SK-N-SH treated with all-trans-retinoic acid at 6 μM for 48 hours (cell line): ENCODE results near the gene LOC128125822.

ENCODE experiments used
- ATAC-seq: fragments of 200-7000 bp; cut with Tn5 transposase; 3 replicates; pipeline ENCODE4 v1.9.1; 2020; ENCODE audit warnings: mild to moderate bottlenecking, moderate library complexity
- ARNTL ChIP-seq: fragments of 450-650 bp; formaldehyde crosslinking; IDR thresholded peaks from 2 replicates; pipeline ENCODE4 v1.5.0; 2020; ENCODE audit warnings: low read depth, mild to moderate bottlenecking, moderate library complexity, borderline replicate concordance
- BACH2 ChIP-seq: fragments of 250-450 bp; sonication (Bioruptor Pico); IDR thresholded peaks from 2 replicates; pipeline ENCODE4 v1.9.0; 2021; ENCODE audit warnings: mild to moderate bottlenecking, borderline replicate concordance
- CSDC2 ChIP-seq: fragments of 250-450 bp; sonication (Bioruptor Pico); IDR thresholded peaks from 2 replicates; pipeline ENCODE4 v1.5.0; 2020; ENCODE audit warnings: mild to moderate bottlenecking, moderate library complexity
- ESRRG ChIP-seq: fragments of 250-450 bp; sonication (Bioruptor Pico); IDR thresholded peaks from 2 replicates; pipeline ENCODE4 v1.6.1; 2021; ENCODE audit warnings: mild to moderate bottlenecking
- GLIS3 ChIP-seq: fragments of 250-450 bp; sonication (Bioruptor Pico); IDR thresholded peaks from 2 replicates; pipeline ENCODE4 v1.5.0; 2020; ENCODE audit warnings: mild to moderate bottlenecking, moderate library complexity
- OSR1 ChIP-seq: fragments of 250-450 bp; sonication (Bioruptor Pico); IDR thresholded peaks from 2 replicates; pipeline ENCODE4 v1.8.0; 2022; ENCODE audit warnings: moderate library complexity, mild to moderate bottlenecking, inconsistent platforms
- PPARA ChIP-seq: fragments of 250-450 bp; sonication (Bioruptor Pico); IDR thresholded peaks from 2 replicates; pipeline ENCODE4 v1.5.0; 2020; ENCODE audit warnings: mild to moderate bottlenecking, borderline replicate concordance
- RARB ChIP-seq: fragments of 250-450 bp; sonication (Bioruptor Pico); IDR thresholded peaks from 2 replicates; pipeline ENCODE4 v1.8.0; 2021; ENCODE audit warnings: mild to moderate bottlenecking, moderate library complexity
- SNAI2 ChIP-seq: fragments of 250-450 bp; sonication (Bioruptor Pico); IDR thresholded peaks from 2 replicates; pipeline ENCODE4 v1.5.0; 2020; ENCODE audit warnings: mild to moderate bottlenecking, moderate library complexity
- TCF4 ChIP-seq: fragments of 250-450 bp; sonication (Bioruptor Pico); IDR thresholded peaks from 2 replicates; pipeline ENCODE4 v1.8.0; 2021; ENCODE audit warnings: mild to moderate bottlenecking, moderate library complexity, borderline replicate concordance
- TOX ChIP-seq: fragments of 250-450 bp; sonication (Bioruptor Pico); IDR thresholded peaks from 2 replicates; pipeline ENCODE4 v1.8.0; 2021; ENCODE audit warnings: mild to moderate bottlenecking, moderate library complexity, borderline replicate concordance
- ZC3H10 ChIP-seq: fragments of 250-450 bp; sonication (Bioruptor Pico); IDR thresholded peaks from 2 replicates; pipeline ENCODE4 v1.5.1; 2021; ENCODE audit warnings: mild to moderate bottlenecking, moderate library complexity
- ZFP3 ChIP-seq: fragments of 250-450 bp; sonication (Bioruptor Pico); IDR thresholded peaks from 2 replicates; pipeline ENCODE4 v1.5.0; 2020; ENCODE audit warnings: mild to moderate bottlenecking, moderate library complexity
- ZFP30 ChIP-seq: fragments of 450-650 bp; formaldehyde crosslinking; IDR thresholded peaks from 2 replicates; pipeline ENCODE4 v1.5.0; 2022; ENCODE audit warnings: mild to moderate bottlenecking, moderate library complexity
- ZNF565 ChIP-seq: fragments of 450-650 bp; formaldehyde crosslinking; conservative IDR thresholded peaks from 2 replicates; pipeline ENCODE4 v1.5.0; 2020; ENCODE audit warnings: low read depth, mild to moderate bottlenecking, moderate library complexity
- ZNF8 ChIP-seq: fragments of 450-650 bp; formaldehyde crosslinking; IDR thresholded peaks from 2 replicates; pipeline ENCODE4 v1.5.0; 2020; ENCODE audit warnings: mild to moderate bottlenecking, moderate library complexity
- TF ChIP-seq, protein P1 (sequence below): fragments of 250-450 bp; sonication (Bioruptor Pico); IDR thresholded peaks from 2 replicates; pipeline ENCODE4 v1.8.0; 2020; ENCODE audit warnings: mild to moderate bottlenecking, moderate library complexity, borderline replicate concordance
- TF ChIP-seq, protein P2 (sequence below): fragments of 250-450 bp; sonication (Bioruptor Pico); IDR thresholded peaks from 2 replicates; pipeline ENCODE4 v1.5.1; 2021; ENCODE audit warnings: mild to moderate bottlenecking, moderate library complexity
- TF ChIP-seq, protein P3 (sequence below): fragments of 250-450 bp; sonication (Bioruptor Pico); IDR thresholded peaks from 2 replicates; pipeline ENCODE4 v1.8.0; 2021; ENCODE audit warnings: low read depth, mild to moderate bottlenecking, moderate library complexity, borderline replicate concordance
- TF ChIP-seq, protein P4 (sequence below): fragments of 250-450 bp; sonication (Bioruptor Pico); IDR thresholded peaks from 2 replicates; pipeline ENCODE4 v1.5.0; 2020; ENCODE audit warnings: mild to moderate bottlenecking, moderate library complexity
- TF ChIP-seq, protein P5 (sequence below): fragments of 250-450 bp; sonication (Bioruptor Pico); IDR thresholded peaks from 2 replicates; pipeline ENCODE4 v1.5.1; 2020; ENCODE audit warnings: low read depth, mild to moderate bottlenecking, moderate library complexity

LOC128125822 gene

DNA sequence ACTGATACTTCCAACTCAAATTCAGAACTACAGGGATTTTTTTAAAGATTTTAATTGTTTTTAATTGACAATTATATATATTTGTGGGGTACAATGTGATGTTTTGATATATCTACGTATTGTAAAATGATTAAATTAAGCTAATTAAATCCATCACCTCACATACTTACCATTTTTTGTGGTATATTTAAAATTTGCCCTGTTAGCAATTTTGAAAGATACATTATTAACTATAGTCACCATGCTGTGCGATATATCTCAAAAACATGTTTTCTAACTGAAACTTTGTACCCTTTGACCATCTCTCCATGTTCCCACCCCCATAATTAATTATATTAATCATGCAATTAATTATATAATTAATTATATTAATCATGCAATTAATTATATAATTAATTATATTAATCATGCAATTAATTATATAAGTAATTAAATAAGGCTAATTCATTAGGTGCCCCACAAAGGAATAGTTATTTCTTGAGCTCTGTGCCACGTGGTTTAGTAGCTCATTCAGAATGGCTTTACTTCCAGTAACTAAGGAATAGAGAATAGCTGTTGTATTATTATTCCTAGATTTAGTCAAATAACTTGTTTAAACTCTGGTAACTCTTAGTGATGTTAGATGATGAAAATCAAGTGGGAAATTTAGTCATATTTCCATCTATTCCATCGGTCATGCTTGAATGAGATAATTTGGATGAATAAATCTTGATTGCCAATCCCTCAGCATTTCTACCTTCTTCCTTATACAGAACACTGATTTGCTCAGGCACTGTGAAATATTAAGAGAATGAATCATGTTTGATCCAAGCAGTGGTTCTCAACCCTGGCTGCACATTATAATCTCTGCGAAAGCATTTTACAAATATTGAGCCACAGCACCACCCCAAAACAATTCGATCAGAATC lies 25.1 kb downstream of the LOC128125822 start:
- ATAC-seq, result peak; percentile 78
- TF ChIP-seq, protein P1, sequence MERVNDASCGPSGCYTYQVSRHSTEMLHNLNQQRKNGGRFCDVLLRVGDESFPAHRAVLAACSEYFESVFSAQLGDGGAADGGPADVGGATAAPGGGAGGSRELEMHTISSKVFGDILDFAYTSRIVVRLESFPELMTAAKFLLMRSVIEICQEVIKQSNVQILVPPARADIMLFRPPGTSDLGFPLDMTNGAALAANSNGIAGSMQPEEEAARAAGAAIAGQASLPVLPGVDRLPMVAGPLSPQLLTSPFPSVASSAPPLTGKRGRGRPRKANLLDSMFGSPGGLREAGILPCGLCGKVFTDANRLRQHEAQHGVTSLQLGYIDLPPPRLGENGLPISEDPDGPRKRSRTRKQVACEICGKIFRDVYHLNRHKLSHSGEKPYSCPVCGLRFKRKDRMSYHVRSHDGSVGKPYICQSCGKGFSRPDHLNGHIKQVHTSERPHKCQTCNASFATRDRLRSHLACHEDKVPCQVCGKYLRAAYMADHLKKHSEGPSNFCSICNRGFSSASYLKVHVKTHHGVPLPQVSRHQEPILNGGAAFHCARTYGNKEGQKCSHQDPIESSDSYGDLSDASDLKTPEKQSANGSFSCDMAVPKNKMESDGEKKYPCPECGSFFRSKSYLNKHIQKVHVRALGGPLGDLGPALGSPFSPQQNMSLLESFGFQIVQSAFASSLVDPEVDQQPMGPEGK, result no peak
- TF ChIP-seq OSR1 (no peak), CSDC2 (no peak), SNAI2 (CRISPR knock-in tag) (no peak), TCF4 (CRISPR knock-in tag) (no peak), RARB (CRISPR knock-in tag) (no peak), GLIS3 (no peak), ESRRG (CRISPR knock-in tag) (no peak), ZFP3 (CRISPR knock-in tag) (no peak), TOX (CRISPR knock-in tag) (no peak), ZC3H10 (CRISPR knock-in tag) (no peak)
- TF ChIP-seq, protein P2, sequence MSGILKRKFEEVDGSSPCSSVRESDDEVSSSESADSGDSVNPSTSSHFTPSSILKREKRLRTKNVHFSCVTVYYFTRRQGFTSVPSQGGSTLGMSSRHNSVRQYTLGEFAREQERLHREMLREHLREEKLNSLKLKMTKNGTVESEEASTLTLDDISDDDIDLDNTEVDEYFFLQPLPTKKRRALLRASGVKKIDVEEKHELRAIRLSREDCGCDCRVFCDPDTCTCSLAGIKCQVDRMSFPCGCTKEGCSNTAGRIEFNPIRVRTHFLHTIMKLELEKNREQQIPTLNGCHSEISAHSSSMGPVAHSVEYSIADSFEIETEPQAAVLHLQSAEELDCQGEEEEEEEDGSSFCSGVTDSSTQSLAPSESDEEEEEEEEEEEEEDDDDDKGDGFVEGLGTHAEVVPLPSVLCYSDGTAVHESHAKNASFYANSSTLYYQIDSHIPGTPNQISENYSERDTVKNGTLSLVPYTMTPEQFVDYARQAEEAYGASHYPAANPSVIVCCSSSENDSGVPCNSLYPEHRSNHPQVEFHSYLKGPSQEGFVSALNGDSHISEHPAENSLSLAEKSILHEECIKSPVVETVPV (CRISPR knock-in tag), result no peak

DNA sequence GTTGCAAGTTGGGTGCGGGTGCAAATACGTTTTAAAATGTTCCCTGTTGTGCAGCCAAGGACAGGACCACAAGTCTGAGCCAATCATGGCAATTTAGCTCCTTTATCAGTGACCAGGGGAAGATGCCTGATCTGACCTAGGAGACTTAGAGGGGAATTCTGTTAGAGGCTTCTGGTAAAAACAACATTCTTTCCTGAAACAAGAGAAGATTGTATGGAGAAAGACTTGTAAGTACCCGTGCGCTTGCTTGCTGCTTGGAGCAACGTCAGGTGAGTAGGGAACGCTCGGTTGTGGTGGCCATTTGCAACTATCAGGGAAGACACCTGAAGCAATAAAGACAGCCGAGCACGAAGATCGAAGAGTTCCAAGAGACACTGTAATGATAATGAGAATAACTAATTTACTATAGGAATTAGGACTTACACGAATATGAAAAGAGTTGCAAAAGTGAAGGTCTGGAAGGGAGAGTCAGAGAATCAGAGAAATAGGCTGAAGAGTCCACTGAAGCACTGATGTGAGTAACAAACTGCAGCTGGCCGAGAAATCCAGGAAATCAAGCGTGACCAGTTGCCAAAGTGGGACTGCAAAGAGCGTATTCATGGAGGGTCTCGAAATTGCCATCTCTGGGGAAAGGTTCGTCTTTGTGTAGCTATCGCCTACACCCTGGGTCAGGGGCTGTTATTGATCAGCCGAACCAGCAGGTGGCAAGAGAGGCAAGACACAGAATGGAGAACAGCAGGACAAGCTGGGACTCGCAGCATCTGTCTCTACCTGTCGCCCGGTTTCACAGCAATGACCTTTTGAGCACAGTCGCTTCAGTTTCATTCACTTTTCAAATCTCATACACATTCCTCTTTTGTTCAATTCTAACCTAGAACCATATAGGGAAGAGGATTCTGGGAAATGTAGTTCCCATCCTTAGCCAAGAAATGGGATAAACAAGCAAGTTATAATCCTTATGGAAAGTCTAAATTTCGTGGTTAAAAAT lies 26.1 kb downstream of the LOC128125822 start:
- ATAC-seq, result peak; percentile 97
- no peak for TF ChIP-seq BACH2
- no peak for TF ChIP-seq OSR1
- TF ChIP-seq ARNTL (CRISPR knock-in tag), result no peak
- no peak for TF ChIP-seq ZFP3 (CRISPR knock-in tag)
- no peak for TF ChIP-seq SNAI2 (CRISPR knock-in tag)
- TF ChIP-seq ZNF8 (CRISPR knock-in tag), result no peak

DNA sequence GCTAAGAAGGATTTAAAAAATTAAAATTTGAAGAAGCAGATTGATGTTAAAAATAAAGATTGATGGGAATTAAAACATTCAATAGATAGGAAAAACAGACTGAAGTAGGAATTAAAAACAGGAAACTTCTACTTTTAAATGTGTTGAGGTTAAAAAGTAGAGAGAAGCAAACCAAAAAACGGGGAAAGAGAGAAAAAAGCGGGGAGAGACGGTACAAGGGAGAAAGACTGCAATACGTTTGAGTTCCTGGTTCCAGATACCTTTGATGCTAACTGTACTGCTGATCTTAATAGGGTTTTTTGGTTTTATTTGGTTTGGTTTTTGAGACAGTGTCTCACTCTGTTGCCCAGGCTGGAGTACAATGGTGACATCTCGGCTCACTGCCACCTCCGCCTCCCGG lies 27.0 kb downstream of the LOC128125822 start:
- TF ChIP-seq ZFP30 (CRISPR knock-in tag), result no peak
- TF ChIP-seq ARNTL (CRISPR knock-in tag), result no peak
- TF ChIP-seq BACH2, result no peak
- TF ChIP-seq, protein P3, sequence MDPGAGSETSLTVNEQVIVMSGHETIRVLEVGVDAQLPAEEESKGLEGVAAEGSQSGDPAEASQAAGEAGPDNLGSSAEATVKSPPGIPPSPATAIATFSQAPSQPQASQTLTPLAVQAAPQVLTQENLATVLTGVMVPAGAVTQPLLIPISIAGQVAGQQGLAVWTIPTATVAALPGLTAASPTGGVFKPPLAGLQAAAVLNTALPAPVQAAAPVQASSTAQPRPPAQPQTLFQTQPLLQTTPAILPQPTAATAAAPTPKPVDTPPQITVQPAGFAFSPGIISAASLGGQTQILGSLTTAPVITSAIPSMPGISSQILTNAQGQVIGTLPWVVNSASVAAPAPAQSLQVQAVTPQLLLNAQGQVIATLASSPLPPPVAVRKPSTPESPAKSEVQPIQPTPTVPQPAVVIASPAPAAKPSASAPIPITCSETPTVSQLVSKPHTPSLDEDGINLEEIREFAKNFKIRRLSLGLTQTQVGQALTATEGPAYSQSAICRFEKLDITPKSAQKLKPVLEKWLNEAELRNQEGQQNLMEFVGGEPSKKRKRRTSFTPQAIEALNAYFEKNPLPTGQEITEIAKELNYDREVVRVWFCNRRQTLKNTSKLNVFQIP (CRISPR knock-in tag), result no peak
- no peak for TF ChIP-seq RARB (CRISPR knock-in tag)
- TF ChIP-seq CSDC2, result no peak
- no peak for TF ChIP-seq ZNF8 (CRISPR knock-in tag)
- TF ChIP-seq, protein P4, sequence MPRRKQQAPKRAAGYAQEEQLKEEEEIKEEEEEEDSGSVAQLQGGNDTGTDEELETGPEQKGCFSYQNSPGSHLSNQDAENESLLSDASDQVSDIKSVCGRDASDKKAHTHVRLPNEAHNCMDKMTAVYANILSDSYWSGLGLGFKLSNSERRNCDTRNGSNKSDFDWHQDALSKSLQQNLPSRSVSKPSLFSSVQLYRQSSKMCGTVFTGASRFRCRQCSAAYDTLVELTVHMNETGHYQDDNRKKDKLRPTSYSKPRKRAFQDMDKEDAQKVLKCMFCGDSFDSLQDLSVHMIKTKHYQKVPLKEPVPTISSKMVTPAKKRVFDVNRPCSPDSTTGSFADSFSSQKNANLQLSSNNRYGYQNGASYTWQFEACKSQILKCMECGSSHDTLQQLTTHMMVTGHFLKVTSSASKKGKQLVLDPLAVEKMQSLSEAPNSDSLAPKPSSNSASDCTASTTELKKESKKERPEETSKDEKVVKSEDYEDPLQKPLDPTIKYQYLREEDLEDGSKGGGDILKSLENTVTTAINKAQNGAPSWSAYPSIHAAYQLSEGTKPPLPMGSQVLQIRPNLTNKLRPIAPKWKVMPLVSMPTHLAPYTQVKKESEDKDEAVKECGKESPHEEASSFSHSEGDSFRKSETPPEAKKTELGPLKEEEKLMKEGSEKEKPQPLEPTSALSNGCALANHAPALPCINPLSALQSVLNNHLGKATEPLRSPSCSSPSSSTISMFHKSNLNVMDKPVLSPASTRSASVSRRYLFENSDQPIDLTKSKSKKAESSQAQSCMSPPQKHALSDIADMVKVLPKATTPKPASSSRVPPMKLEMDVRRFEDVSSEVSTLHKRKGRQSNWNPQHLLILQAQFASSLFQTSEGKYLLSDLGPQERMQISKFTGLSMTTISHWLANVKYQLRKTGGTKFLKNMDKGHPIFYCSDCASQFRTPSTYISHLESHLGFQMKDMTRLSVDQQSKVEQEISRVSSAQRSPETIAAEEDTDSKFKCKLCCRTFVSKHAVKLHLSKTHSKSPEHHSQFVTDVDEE (CRISPR knock-in tag), result no peak
- TF ChIP-seq, protein P5, sequence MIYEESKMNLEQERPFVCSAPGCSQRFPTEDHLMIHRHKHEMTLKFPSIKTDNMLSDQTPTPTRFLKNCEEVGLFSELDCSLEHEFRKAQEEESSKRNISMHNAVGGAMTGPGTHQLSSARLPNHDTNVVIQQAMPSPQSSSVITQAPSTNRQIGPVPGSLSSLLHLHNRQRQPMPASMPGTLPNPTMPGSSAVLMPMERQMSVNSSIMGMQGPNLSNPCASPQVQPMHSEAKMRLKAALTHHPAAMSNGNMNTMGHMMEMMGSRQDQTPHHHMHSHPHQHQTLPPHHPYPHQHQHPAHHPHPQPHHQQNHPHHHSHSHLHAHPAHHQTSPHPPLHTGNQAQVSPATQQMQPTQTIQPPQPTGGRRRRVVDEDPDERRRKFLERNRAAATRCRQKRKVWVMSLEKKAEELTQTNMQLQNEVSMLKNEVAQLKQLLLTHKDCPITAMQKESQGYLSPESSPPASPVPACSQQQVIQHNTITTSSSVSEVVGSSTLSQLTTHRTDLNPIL, result no peak
- TF ChIP-seq, protein P2 (CRISPR knock-in tag), result no peak
- TF ChIP-seq ESRRG (CRISPR knock-in tag), result no peak
- no peak for TF ChIP-seq TOX (CRISPR knock-in tag)
- no peak for TF ChIP-seq ZNF565
- TF ChIP-seq GLIS3, result no peak
- TF ChIP-seq PPARA, result no peak
- TF ChIP-seq TCF4 (CRISPR knock-in tag), result no peak
- TF ChIP-seq, all 23 proteins: peak for 0
- no peak for ATAC-seq
